ENCODE data around the gene MOB1A. TPM values are rescaled to one million over a fixed set of nuclear protein-coding genes. Genes with fewer than 3 reads are reported as not detected.

Gene MOB1A
- total and polyA plus RNA-seq, 2 of the 13 experiments (the other 11 are each of a cell fraction or from before 2014, with no cell fraction given) = 48.2 to 139 TPM

DNA sequence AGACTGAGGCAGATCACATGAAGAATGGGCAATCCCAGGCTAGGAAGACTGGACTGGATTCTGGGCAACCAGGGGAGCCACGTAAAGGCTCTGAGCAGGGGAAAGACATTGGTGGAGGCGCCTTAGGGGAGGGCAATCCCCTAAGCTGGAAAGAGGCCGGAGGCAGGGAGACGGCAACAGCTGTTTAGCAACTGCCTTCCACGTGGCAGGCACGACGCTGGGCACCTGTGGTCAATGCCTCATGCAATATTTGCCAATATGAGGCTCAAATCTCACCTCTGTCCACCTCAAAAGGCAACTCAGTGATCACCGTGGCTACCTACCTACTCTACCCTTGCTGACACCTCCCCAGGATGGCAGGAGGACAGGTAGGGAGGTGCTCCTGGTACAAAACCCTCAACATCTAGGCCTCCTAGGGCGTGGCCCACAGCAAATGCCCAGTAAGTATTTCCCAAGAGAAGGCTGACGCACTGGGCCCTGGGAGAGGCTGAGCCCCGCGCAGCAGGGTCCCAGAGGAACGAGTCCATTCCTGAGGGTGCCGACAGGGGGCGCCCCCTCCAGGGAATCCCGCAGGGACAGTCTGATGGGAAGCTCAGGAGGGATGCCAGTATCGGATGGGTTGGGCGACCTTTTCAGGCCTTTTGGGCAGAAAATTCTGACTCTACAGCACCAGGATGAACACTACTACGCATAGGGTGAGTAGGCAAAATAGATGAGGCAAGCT lies 39.9 kb downstream of the MOB1A start (continued):
- TF ChIP-seq, protein P1, sequence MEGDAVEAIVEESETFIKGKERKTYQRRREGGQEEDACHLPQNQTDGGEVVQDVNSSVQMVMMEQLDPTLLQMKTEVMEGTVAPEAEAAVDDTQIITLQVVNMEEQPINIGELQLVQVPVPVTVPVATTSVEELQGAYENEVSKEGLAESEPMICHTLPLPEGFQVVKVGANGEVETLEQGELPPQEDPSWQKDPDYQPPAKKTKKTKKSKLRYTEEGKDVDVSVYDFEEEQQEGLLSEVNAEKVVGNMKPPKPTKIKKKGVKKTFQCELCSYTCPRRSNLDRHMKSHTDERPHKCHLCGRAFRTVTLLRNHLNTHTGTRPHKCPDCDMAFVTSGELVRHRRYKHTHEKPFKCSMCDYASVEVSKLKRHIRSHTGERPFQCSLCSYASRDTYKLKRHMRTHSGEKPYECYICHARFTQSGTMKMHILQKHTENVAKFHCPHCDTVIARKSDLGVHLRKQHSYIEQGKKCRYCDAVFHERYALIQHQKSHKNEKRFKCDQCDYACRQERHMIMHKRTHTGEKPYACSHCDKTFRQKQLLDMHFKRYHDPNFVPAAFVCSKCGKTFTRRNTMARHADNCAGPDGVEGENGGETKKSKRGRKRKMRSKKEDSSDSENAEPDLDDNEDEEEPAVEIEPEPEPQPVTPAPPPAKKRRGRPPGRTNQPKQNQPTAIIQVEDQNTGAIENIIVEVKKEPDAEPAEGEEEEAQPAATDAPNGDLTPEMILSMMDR (CRISPR knock-in tag; IDR thresholded peaks at IDR 0.05) = peak; percentile 46
- TF ChIP-seq, protein P2, sequence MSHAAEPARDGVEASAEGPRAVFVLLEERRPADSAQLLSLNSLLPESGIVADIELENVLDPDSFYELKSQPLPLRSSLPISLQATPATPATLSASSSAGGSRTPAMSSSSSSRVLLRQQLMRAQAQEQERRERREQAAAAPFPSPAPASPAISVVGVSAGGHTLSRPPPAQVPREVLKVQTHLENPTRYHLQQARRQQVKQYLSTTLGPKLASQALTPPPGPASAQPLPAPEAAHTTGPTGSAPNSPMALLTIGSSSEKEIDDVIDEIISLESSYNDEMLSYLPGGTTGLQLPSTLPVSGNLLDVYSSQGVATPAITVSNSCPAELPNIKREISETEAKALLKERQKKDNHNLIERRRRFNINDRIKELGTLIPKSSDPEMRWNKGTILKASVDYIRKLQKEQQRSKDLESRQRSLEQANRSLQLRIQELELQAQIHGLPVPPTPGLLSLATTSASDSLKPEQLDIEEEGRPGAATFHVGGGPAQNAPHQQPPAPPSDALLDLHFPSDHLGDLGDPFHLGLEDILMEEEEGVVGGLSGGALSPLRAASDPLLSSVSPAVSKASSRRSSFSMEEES (CRISPR knock-in tag; IDR thresholded peaks at IDR 0.05) = no peak
- TF ChIP-seq, protein P3, sequence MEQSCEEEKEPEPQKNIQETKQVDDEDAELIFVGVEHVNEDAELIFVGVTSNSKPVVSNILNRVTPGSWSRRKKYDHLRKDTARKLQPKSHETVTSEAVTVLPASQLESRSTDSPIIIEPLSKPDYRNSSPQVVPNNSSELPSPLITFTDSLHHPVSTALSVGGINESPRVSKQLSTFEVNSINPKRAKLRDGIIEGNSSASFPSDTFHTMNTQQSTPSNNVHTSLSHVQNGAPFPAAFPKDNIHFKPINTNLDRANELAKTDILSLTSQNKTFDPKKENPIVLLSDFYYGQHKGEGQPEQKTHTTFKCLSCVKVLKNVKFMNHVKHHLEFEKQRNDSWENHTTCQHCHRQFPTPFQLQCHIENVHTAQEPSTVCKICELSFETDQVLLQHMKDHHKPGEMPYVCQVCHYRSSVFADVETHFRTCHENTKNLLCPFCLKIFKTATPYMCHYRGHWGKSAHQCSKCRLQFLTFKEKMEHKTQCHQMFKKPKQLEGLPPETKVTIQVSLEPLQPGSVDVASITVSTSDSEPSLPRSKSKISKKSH (CRISPR knock-in tag; IDR thresholded peaks at IDR 0.05; ENCODE audit: borderline replicate concordance) = no peak
- TF ChIP-seq, protein P4, sequence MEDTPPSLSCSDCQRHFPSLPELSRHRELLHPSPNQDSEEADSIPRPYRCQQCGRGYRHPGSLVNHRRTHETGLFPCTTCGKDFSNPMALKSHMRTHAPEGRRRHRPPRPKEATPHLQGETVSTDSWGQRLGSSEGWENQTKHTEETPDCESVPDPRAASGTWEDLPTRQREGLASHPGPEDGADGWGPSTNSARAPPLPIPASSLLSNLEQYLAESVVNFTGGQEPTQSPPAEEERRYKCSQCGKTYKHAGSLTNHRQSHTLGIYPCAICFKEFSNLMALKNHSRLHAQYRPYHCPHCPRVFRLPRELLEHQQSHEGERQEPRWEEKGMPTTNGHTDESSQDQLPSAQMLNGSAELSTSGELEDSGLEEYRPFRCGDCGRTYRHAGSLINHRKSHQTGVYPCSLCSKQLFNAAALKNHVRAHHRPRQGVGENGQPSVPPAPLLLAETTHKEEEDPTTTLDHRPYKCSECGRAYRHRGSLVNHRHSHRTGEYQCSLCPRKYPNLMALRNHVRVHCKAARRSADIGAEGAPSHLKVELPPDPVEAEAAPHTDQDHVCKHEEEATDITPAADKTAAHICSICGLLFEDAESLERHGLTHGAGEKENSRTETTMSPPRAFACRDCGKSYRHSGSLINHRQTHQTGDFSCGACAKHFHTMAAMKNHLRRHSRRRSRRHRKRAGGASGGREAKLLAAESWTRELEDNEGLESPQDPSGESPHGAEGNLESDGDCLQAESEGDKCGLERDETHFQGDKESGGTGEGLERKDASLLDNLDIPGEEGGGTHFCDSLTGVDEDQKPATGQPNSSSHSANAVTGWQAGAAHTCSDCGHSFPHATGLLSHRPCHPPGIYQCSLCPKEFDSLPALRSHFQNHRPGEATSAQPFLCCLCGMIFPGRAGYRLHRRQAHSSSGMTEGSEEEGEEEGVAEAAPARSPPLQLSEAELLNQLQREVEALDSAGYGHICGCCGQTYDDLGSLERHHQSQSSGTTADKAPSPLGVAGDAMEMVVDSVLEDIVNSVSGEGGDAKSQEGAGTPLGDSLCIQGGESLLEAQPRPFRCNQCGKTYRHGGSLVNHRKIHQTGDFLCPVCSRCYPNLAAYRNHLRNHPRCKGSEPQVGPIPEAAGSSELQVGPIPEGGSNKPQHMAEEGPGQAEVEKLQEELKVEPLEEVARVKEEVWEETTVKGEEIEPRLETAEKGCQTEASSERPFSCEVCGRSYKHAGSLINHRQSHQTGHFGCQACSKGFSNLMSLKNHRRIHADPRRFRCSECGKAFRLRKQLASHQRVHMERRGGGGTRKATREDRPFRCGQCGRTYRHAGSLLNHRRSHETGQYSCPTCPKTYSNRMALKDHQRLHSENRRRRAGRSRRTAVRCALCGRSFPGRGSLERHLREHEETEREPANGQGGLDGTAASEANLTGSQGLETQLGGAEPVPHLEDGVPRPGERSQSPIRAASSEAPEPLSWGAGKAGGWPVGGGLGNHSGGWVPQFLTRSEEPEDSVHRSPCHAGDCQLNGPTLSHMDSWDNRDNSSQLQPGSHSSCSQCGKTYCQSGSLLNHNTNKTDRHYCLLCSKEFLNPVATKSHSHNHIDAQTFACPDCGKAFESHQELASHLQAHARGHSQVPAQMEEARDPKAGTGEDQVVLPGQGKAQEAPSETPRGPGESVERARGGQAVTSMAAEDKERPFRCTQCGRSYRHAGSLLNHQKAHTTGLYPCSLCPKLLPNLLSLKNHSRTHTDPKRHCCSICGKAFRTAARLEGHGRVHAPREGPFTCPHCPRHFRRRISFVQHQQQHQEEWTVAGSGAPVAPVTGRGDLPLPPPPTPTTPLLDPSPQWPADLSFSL (CRISPR knock-in tag; IDR thresholded peaks at IDR 0.05) = no peak
- TF ChIP-seq RXRB (CRISPR knock-in tag; IDR thresholded peaks at IDR 0.05; ENCODE audit: borderline replicate concordance) (no peak), SP4 (CRISPR knock-in tag; IDR thresholded peaks at IDR 0.05) (no peak), ZFP36 (IDR thresholded peaks at IDR 0.05; ENCODE audit: borderline replicate concordance, low read depth, low read length, partially characterized antibody) (no peak), NBN (conservative IDR thresholded peaks at IDR 0.05) (no peak), ATF1 (CRISPR knock-in tag; IDR thresholded peaks at IDR 0.05) (no peak)
- TF ChIP-seq, protein P5, sequence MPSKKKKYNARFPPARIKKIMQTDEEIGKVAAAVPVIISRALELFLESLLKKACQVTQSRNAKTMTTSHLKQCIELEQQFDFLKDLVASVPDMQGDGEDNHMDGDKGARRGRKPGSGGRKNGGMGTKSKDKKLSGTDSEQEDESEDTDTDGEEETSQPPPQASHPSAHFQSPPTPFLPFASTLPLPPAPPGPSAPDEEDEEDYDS (CRISPR knock-in tag; IDR thresholded peaks at IDR 0.05) = no peak
- TF ChIP-seq, protein P6, sequence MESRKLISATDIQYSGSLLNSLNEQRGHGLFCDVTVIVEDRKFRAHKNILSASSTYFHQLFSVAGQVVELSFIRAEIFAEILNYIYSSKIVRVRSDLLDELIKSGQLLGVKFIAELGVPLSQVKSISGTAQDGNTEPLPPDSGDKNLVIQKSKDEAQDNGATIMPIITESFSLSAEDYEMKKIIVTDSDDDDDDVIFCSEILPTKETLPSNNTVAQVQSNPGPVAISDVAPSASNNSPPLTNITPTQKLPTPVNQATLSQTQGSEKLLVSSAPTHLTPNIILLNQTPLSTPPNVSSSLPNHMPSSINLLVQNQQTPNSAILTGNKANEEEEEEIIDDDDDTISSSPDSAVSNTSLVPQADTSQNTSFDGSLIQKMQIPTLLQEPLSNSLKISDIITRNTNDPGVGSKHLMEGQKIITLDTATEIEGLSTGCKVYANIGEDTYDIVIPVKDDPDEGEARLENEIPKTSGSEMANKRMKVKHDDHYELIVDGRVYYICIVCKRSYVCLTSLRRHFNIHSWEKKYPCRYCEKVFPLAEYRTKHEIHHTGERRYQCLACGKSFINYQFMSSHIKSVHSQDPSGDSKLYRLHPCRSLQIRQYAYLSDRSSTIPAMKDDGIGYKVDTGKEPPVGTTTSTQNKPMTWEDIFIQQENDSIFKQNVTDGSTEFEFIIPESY (CRISPR knock-in tag; IDR thresholded peaks at IDR 0.05) = peak; percentile 78
- TF ChIP-seq, protein P7, sequence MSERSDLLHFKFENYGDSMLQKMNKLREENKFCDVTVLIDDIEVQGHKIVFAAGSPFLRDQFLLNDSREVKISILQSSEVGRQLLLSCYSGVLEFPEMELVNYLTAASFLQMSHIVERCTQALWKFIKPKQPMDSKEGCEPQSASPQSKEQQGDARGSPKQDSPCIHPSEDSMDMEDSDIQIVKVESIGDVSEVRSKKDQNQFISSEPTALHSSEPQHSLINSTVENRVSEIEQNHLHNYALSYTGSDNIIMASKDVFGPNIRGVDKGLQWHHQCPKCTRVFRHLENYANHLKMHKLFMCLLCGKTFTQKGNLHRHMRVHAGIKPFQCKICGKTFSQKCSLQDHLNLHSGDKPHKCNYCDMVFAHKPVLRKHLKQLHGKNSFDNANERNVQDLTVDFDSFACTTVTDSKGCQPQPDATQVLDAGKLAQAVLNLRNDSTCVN (CRISPR knock-in tag; IDR thresholded peaks at IDR 0.05; ENCODE audit: borderline replicate concordance) = no peak
